Neural progenitor cell (in vitro differentiated cells): ENCODE data around the gene ANKRD34A. TPM values are rescaled to one million over a fixed set of nuclear protein-coding genes. Genes with fewer than 3 reads are reported as not detected.
A peak's percentile ranks its signal among the peaks of the same experiment; 100 is the strongest.

Experiments used
- DNase-seq: peaks from one replicate; pipeline ENCODE4 v3.0.0-alpha.2; 2016; ENCODE audit warnings: low spot score
- H2AFZ ChIP-seq: fragments of 200-600 bp; sonication (generic); replicated peaks from 2 replicates; pipeline ENCODE4 v1.6.1; 2016; ENCODE audit warnings: antibody characterized with exemption
- H3F3A ChIP-seq: fragments of 200-600 bp; sonication (generic); 2 replicates; pipeline ENCODE4 v1.6.1; 2016; ENCODE audit warnings: antibody characterized with exemption, low read depth
- H3K27ac ChIP-seq: fragments of 200-600 bp; sonication (generic); 2 replicates; pipeline ENCODE4 v1.5.1; 2016; ENCODE audit warnings: mild to moderate bottlenecking
- H3K27me3 ChIP-seq: fragments of 200-600 bp; sonication (generic); 2 replicates; pipeline ENCODE4 v1.6.1; 2016; ENCODE audit warnings: mild to moderate bottlenecking, moderate library complexity
- H3K36me3 ChIP-seq: fragments of 200-600 bp; sonication (generic); 2 replicates; pipeline ENCODE4 v1.5.1; 2016
- H3K4me1 ChIP-seq: fragments of 200-600 bp; sonication (generic); 2 replicates; pipeline ENCODE4 v1.6.1; 2016; ENCODE audit warnings: mixed run types
- H3K4me2 ChIP-seq: fragments of 200-600 bp; sonication (generic); 2 replicates; pipeline ENCODE4 v1.6.1; 2016
- H3K4me3 ChIP-seq: fragments of 200-600 bp; sonication (generic); 2 replicates; pipeline ENCODE4 v1.5.1; 2016
- H3K79me2 ChIP-seq: fragments of 200-600 bp; sonication (generic); 2 replicates; pipeline ENCODE4 v1.6.1; 2016; ENCODE audit warnings: low read depth
- H3K9ac ChIP-seq: fragments of 200-600 bp; sonication (generic); 2 replicates; pipeline ENCODE4 v1.6.1; 2016
- H3K9me3 ChIP-seq: fragments of 200-600 bp; sonication (generic); 2 replicates; pipeline ENCODE4 v1.5.1; 2016; ENCODE audit warnings: low read depth
- H4K20me1 ChIP-seq: fragments of 200-600 bp; sonication (generic); 2 replicates; pipeline ENCODE4 v1.6.1; 2016; ENCODE audit warnings: low read depth
- H3K27ac Mint-ChIP-seq: 3 replicates; pipeline ENCODE4 v1.8.0; 2021; ENCODE audit warnings: mixed read lengths
- H3K27me3 Mint-ChIP-seq: 2 replicates; pipeline ENCODE4 v1.8.0; 2022; ENCODE audit warnings: low read depth, mild to moderate bottlenecking, inconsistent platforms, moderate library complexity, mixed read lengths; ENCODE audit not compliant: insufficient read depth
- H3K36me3 Mint-ChIP-seq: 3 replicates; pipeline ENCODE4 v1.8.0; 2021; ENCODE audit warnings: mixed read lengths
- H3K4me1 Mint-ChIP-seq: 3 replicates; pipeline ENCODE4 v1.8.0; 2021; ENCODE audit warnings: mixed read lengths
- H3K4me3 Mint-ChIP-seq: 3 replicates; pipeline ENCODE4 v1.8.0; 2021; ENCODE audit warnings: mild to moderate bottlenecking, moderate library complexity, mixed read lengths
- H3K9me3 Mint-ChIP-seq: 3 replicates; pipeline ENCODE4 v1.8.0; 2020; ENCODE audit warnings: mixed read lengths
- CTCF ChIP-seq: fragments of 200-600 bp; sonication (generic); IDR thresholded peaks from 2 replicates; pipeline ENCODE4 v1.5.1; 2017; ENCODE audit warnings: antibody characterized with exemption, mild to moderate bottlenecking
- EZH2 ChIP-seq: fragments of 200-600 bp; sonication (generic); IDR thresholded peaks from 2 replicates; pipeline ENCODE4 v1.6.1; 2017; ENCODE audit warnings: antibody characterized with exemption, mild to moderate bottlenecking, moderate library complexity
- EZH2phosphoT487 ChIP-seq: fragments of 200-600 bp; sonication (generic); IDR thresholded peaks from 2 replicates; pipeline ENCODE4 v1.6.1; 2017; ENCODE audit warnings: antibody characterized with exemption
- total RNA-seq: library from RNA; depleted of rRNA; stranded (reverse); fragments of >200 nt; gene quantifications from 2 replicates; pipeline ENCODE4 v1.2.3, GENCODE V29; 2015; ENCODE audit warnings: low replicate concordance

The ANKRD34A gene
- total RNA-seq = 0.06 and 0.28 TPM in 2 replicates

GRCh38 chr1:145964328-145965118, at the start of gene ANKRD34A, which contains the start of gene POLR3GL:
Gene ANKRD34A, minus strand, starts transcription at chr1:145964575. Its CDS starts 2,816 bp downstream, at chr1:145961759.
Gene POLR3GL, plus strand, starts transcription at chr1:145964690. Its CDS starts 10,176 bp downstream, at chr1:145974866.
- H3K4me1 ChIP-seq = peaks cover 27% of the 10 kb centered on the region
- H3K27me3 Mint-ChIP-seq = peaks cover 16% of the 10 kb centered on the region
- H3K4me3 Mint-ChIP-seq = peak within 1 kb of the TSS; percentile 93
- DNase-seq = peak; percentile 93
- peaks cover 6% of the 10 kb centered on the region for H3K9me3 ChIP-seq
- H3K4me2 ChIP-seq = peak within 1 kb of the TSS; percentile 84
- no peaks in the 10 kb centered on the region for H4K20me1 ChIP-seq
- H3K9ac ChIP-seq = no peak within 1 kb of the TSS
- TF ChIP-seq EZH2phosphoT487 (peak; percentile 29), CTCF (no peak)
- H3K27ac ChIP-seq = no peak within 1 kb of the TSS
- no peaks in the 10 kb centered on the region for H3K79me2 ChIP-seq
- H3K27ac Mint-ChIP-seq = peak within 1 kb of the TSS; percentile 92
- H3K36me3 ChIP-seq = no peaks in the 10 kb centered on the region
- H3F3A ChIP-seq = peaks cover 16% of the 10 kb centered on the region
- peak within 1 kb of the TSS; percentile 93 for H2AFZ ChIP-seq
- H3K9me3 Mint-ChIP-seq = peaks cover 10% of the 10 kb centered on the region
- peaks cover 2% of the 10 kb centered on the region for H3K36me3 Mint-ChIP-seq
- peaks cover 55% of the 10 kb centered on the region for H3K27me3 ChIP-seq
- H3K4me3 ChIP-seq = peak within 1 kb of the TSS; percentile 67
- peaks cover 46% of the 10 kb centered on the region for H3K4me1 Mint-ChIP-seq

- peaks cover 29% of the 10 kb centered on the region for H3K27me3 ChIP-seq
- peaks cover 8% of the 10 kb centered on the region for H3K27me3 Mint-ChIP-seq
- no peak overlapping the region for H2AFZ ChIP-seq
- H3F3A ChIP-seq = no peaks in the 10 kb centered on the region
- no peak overlapping the region for H3K4me2 ChIP-seq
- no peaks in the 10 kb centered on the region for H3K36me3 Mint-ChIP-seq
- no peaks in the 10 kb centered on the region for H3K9me3 ChIP-seq
- DNase-seq = no peak
- H3K9ac ChIP-seq = no peak overlapping the region
- no peaks in the 10 kb centered on the region for H4K20me1 ChIP-seq
- TF ChIP-seq CTCF (no peak), EZH2phosphoT487 (no peak), EZH2 (no peak)
- no peak overlapping the region for H3K4me3 ChIP-seq
- H3K27ac ChIP-seq = no peak overlapping the region
- H3K4me1 ChIP-seq = no peaks in the 10 kb centered on the region
- no peak overlapping the region for H3K4me3 Mint-ChIP-seq
- H3K4me1 Mint-ChIP-seq = peaks cover 4% of the 10 kb centered on the region
- H3K36me3 ChIP-seq = no peaks in the 10 kb centered on the region
- no peak overlapping the region for H3K27ac Mint-ChIP-seq
- H3K79me2 ChIP-seq = no peaks in the 10 kb centered on the region
- no peaks in the 10 kb centered on the region for H3K9me3 Mint-ChIP-seq
These were observed 49.2 kb upstream of the ANKRD34A start for GRCh38 chr1:146013559-146013922.

GRCh38 chr1:146012703-146013558, 48.6 kb upstream of the ANKRD34A start:
- Histone ChIP-seq H3K79me2 (no peaks in the 10 kb centered on the region), H3K4me2 (no peak overlapping the region), H3F3A (no peaks in the 10 kb centered on the region), H4K20me1 (no peaks in the 10 kb centered on the region), H3K27me3 (peaks cover 23% of the 10 kb centered on the region), H3K36me3 (no peaks in the 10 kb centered on the region), H2AFZ (no peak overlapping the region), H3K9ac (no peak overlapping the region), H3K4me1 (no peaks in the 10 kb centered on the region), H3K27ac (no peak overlapping the region), H3K9me3 (no peaks in the 10 kb centered on the region), H3K4me3 (no peak overlapping the region)
- TF ChIP-seq EZH2phosphoT487 = no peak
- peak; percentile 76 for TF ChIP-seq CTCF
- no peak for TF ChIP-seq EZH2
- Mint-ChIP-seq H3K27me3 (peaks cover 4% of the 10 kb centered on the region), H3K9me3 (no peaks in the 10 kb centered on the region), H3K27ac (no peak overlapping the region), H3K4me3 (no peak overlapping the region), H3K36me3 (no peaks in the 10 kb centered on the region), H3K4me1 (peaks cover 4% of the 10 kb centered on the region)
- DNase-seq = peak; percentile 66
